GM18873 (cell line): ENCODE results near the gene CHRM1.

Experiments used
- ATAC-seq: cut with Tn5 transposase; IDR thresholded peaks from one replicate; pipeline ENCODE4 v1.9.1; 2021; ENCODE audit warnings: mild to moderate bottlenecking, moderate library complexity, moderate number of reproducible peaks; ENCODE audit not compliant: unreplicated experiment, low FRiP score

The CHRM1 gene

GRCh38 chr11:62908468-62909072 is 12.6 kb downstream of the CHRM1 start:
- no peak for ATAC-seq

DNA sequence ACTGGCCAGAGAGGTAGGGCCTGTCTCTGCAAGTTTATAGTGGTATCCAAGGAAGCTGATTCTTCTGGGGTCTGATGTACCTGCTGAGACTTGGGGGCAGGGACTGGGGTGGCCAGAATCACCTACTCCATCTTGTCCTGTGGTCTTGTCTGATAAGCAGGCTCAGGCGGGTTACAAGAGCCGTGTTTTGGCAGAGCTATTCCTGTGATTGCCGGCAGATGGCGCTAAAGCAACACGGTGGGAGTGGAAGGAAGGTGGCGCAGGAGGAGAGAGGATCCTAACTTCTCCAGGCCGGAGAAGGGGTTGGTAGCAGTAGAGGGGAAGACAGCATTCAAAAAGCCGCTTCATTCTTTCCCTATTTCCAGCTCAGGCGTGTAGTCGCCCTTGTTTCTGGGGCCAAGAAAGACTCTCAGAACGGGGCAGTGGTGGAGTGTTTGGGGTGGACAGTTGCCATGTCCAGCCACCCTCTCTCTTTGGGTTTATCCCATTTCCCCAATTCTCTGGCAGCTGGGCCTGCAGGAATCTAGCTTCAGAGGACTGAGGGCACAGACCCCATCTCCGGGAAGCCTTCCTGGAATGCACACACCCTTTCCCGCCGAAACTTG is 15.1 kb downstream of the CHRM1 start:
- ATAC-seq: no peak

DNA sequence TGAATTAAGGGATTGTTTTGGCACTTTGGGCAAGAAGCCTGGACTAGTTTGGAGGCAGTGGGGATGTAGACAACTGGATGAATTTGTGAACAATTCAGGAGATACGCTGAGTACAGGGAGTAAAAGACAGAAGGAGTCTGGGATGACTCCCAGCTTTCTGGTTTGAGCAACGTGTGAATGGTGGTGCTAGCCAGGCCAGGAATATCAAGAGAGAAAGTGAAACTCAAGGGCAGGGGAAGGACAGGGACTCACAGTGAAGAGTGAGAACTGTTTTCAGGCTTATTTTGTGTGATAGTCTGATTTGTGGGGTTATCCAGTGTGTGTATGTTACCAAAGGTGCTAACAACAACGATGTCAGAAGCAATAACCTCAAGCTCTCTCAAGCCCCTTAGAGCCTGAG is 15.9 kb downstream of the CHRM1 start:
- ATAC-seq: no peak

- no peak for ATAC-seq
Measured at GRCh38 chr11:62902932-62903331, 18.2 kb downstream of the CHRM1 start.

- no peak for ATAC-seq
Measured at GRCh38 chr11:62898027-62898426, 23.1 kb downstream of the CHRM1 start.

- no peak for ATAC-seq
Measured at GRCh38 chr11:62897311-62897710, 23.9 kb downstream of the CHRM1 start.

DNA sequence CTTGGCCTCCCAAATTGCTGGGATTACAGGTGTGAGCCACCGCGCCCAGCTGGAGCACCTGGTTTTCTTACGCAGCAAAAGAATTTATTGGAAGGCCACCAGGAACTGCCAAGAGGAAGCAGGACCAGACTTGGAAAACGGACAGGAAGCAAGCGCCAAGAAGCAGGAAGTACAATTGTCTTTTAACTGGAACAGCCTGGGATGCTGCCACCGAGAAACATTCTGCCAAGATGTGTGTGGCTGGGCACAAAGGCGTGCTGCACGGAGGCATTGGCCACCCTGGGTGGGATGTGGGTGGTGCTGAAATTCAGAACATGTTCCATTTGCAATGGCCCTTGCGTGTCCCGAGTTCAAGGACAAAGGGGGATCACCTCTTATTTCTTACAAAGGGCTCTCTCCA is 25.1 kb downstream of the CHRM1 start:
- ATAC-seq: no peak

GRCh38 chr11:62895501-62895900 is 25.7 kb downstream of the CHRM1 start:
- ATAC-seq: no peak

DNA sequence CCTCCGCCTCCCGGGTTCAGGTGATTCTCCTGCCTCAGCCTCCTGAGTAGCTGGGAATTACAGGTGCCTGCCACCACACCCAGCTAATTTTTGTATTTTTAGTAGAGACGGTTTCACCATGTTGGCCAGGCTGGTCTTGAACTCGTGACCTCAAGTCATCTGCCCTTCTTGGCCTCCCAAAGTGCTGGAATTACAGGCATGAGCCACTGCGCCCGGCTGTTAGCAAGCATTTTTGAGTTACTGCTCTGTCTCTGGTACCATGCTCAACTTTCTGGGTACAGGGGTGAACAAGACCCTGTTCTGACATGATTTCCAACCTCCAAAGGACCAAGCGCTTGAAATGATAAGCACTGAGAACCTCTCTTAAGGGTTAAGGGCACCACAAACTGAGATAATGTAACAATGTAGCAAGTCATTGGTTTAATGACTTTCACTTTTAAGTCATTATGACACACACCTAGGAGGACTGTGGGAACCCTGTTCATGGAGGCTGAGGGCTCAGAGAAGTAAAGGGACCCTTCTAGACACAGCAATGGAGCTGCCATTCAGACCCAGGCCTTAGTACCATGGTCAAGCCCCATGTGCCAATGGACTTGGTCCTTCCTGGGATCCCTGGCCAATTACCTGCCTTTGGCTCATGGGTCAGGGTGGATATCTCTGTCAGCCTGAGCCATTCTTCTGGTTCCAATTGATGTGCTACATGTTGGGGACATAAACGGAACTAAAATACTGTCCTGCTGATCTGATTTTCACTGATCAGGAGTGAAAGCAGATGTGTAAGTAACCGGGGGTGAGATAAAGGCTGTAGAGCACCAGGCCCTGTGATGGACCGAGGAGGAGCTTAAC is 28.9 kb downstream of the CHRM1 start:
- no peak for ATAC-seq

DNA sequence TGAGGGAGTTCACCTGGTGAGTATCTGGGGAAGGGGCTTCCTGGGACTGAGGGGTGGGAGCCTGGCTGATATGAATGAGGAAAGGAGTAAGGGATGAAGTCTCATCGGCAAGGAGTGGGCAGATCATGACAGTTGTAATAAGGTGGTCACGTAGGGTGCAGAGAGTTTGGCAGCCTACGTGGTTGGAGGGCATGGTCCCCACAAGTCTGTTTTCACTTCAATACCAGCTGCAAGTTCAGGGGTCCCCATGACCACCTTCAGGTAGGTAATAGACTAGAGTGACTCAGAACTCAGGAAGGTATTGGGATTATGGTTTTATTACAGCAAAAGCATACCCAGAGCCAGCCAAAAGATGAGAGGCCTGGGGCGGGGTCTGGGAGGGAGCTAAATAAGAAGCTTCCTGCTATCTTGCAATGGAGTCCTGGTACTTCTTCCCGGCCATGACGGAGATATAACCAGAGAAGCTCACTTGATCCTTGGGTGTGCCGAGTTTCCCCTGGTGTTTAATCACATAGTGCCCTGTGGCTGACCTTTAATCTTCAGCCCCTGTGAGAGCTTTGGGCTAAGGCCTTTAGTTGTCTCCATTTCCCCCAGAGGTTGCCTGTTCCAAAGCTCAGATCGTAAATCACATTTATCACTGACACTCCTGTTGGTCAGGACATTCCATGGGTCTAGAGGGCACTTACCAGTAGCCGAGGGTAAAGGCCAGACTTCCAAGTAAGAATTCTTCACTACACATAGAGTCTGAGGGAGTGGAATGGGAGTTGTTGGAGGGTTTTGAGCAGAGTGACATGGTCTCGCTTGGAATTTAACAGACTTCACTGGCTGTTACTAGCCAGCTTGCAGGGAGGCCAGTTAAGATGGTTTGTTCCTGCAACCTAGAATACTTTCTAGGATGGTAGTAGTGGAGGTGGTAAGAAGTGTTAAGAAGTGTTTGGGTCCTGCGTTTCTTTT is 31.4 kb downstream of the CHRM1 start:
- ATAC-seq: no peak

GRCh38 chr11:62889126-62889483 is 32.1 kb downstream of the CHRM1 start:
- no peak for ATAC-seq

- no peak for ATAC-seq
Measured at GRCh38 chr11:62888406-62888805, 32.8 kb downstream of the CHRM1 start.

DNA sequence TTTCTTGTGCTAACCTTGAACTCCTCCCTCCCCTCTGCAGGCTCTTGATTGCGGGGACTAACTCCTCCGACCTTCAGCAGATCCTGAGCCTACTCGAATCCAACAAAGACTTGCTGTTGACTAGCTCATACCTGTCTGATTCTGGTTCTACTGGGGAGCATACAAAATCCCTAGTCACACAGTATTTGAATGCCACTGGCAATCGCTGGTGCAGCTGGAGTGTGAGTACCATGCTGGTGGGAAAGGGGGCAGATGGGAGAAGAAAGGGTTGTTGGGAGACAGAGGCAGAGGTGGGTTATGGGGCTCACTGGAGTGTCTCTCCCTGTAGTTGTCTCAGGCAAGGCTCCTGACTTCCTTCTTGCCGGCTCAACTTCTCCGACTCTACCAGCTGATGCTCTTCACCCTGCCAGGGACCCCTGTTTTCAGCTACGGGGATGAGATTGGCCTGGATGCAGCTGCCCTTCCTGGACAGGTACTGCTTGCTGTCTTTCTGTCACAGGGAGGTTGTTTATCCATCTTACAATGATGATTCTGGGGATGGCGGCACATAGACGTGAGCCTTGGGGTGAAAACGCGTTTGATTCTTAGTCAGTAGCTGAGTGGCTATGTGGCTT is 35.9 kb downstream of the CHRM1 start:
- no peak for ATAC-seq

- ATAC-seq: no peak
Measured at GRCh38 chr11:62883673-62884072, 37.5 kb downstream of the CHRM1 start.

DNA sequence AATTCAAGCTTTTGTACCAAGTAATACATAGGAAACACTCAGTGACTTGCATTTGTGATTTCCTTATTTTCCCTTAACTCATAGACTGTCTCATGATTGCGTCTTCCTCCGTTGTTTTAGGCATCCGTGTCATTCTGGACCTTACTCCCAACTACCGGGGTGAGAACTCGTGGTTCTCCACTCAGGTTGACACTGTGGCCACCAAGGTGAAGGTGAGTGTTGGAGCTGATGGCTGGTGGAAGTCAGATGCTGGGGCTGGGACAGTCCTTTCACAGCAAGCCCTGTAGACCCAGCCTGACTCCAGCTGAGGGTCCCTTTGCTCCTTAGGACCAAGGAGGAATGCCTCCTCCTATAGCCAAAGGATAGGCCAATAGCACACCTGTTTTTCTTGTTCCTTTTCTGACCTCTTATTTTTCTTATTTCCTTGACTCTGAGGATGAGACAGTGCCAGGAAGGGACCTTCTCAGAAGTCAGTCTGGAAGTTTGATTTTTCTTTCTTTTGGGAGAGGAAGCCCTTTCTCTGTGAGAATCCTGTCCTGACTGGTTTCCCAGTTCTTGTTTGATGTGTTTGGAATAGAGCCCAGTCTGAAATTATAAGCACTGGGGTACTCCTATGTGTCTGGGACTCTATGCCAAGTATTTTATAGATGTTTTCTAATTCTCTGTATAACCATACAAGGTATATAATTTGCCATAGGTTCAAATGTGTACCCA is 38.2 kb downstream of the CHRM1 start:
- ATAC-seq: no peak

DNA sequence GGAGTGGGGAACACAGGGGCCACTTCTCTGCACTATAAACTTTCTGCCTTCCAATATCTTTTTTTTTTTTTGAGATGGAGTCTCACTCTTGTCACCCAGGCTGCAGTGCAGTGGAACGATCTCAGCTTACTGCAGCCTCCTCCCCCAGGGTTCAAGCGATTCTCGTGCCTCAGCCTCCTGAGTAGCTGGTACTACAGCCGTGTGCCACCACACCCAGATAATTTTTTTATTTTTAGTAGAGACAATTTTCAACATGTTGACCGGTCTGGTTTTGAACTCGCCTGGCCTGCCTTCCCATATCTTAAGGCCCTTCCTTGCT is 38.8 kb downstream of the CHRM1 start:
- ATAC-seq: no peak

- ATAC-seq: peak; percentile 10
Measured at GRCh38 chr11:62881579-62882430, 39.4 kb downstream of the CHRM1 start.

DNA sequence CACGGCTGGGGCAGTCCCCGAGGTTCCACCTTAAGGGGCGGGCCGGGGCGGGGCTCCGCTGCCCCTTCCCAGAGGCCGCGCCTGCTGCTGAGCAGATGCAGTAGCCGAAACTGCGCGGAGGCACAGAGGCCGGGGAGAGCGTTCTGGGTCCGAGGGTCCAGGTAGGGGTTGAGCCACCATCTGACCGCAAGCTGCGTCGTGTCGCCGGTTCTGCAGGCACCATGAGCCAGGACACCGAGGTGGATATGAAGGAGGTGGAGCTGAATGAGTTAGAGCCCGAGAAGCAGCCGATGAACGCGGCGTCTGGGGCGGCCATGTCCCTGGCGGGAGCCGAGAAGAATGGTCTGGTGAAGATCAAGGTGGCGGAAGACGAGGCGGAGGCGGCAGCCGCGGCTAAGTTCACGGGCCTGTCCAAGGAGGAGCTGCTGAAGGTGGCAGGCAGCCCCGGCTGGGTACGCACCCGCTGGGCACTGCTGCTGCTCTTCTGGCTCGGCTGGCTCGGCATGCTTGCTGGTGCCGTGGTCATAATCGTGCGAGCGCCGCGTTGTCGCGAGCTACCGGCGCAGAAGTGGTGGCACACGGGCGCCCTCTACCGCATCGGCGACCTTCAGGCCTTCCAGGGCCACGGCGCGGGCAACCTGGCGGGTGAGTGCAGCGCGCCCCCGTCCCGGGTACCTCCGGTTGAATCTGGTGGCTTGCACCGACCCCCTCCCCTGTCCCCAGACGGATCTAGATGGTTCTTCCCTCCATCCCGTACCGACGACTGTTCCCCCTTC is 40.2 kb downstream of the CHRM1 start, which contains the start of gene SLC3A2:
Gene SLC3A2, plus strand, starts transcription at position 94 of the 776 bp plus-strand sequence. Its CDS starts 128 bp downstream, at position 222.
- peak; percentile 51 for ATAC-seq
